ENCODE measurements around the gene BRF1. TPM values are rescaled to one million over a fixed set of nuclear protein-coding genes. Genes with fewer than 3 reads are reported as not detected.

Gene BRF1
- total RNA-seq, 1 experiment from 2014 or later = 41.2 TPM

DNA sequence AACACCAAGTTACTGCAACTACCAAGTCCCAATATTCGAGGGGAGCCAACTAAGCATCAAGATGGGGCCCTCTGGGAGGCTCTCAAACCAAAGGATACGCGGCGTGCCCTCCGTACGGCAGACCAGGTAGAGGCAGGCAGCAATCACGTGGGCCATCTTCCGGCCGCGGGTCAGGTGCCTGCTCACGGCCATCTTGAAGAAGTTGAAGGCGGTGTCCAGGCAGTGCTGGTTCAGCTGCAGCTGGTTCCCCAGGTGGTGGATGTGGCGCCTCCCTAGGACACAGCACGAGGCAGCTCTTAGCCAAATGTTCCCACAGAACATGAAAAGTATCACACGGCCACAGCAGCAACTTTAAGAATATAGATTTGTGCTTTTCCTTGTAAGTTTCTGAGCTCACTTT is 28.2 kb downstream of the BRF1 start:
- no peaks in the 10 kb centered on the region for H4K20me1 ChIP-seq (ENCODE audit: insufficient read depth)
- no peak overlapping the region for H3K4me2 ChIP-seq (ENCODE audit: low read length)
- H3K9me2 ChIP-seq (ENCODE audit: insufficient read depth) = no peaks in the 10 kb centered on the region
- DNase-seq (ENCODE audit: low read depth, low spot score) (no peak), ATAC-seq (no peak)
- H3K36me3 ChIP-seq (ENCODE audit: control insufficient read depth in 1 of 2, insufficient read depth in 2 of 2, low read length in 2 of 2) = no peaks in the 10 kb centered on the region
- POLR2A ChIA-PET = no interaction called here
- no peaks in the 10 kb centered on the region for H3K9me3 ChIP-seq (ENCODE audit: control insufficient read depth in 1 of 2, insufficient read depth in 1 of 2, low read depth in 1 of 2, low read length in 2 of 2)
- no peak overlapping the region for H3K4me3 ChIP-seq (replicated peaks in 1 of 2; ENCODE audit: low read depth in 1 of 2, low read length in 2 of 2)
- RAD21 ChIA-PET (ENCODE audit: low non-redundant PET in 1 of 2, low total read pairs in 2 of 2, uncharacterized antibody in 2 of 2, unreplicated experiment in 2 of 2) = no interaction called here
- no TSS peak for BruUV-seq (replicated peaks)
- CTCF ChIA-PET = no interaction called here
- H3K9ac ChIP-seq (ENCODE audit: low read length) = no peak overlapping the region
- intact Hi-C loops (cut with micrococcal nuclease) = no loop called here
- TF ChIP-seq POLR2A (IDR thresholded peaks at IDR 0.05; ENCODE audit: borderline replicate concordance, extremely low read depth, insufficient read depth, insufficient read length) (no peak), CBX3 (IDR thresholded peaks at IDR 0.05; ENCODE audit: low read depth) (no peak), ELF1 (IDR thresholded peaks at IDR 0.05; ENCODE audit: borderline replicate concordance, low read depth) (no peak), RAD21 (IDR thresholded peaks at IDR 0.05; ENCODE audit: low read depth) (no peak), MAX (IDR thresholded peaks at IDR 0.05) (no peak), ATF3 (IDR thresholded peaks at IDR 0.05) (no peak), EZH2phosphoT487 (IDR thresholded peaks at IDR 0.05; ENCODE audit: borderline replicate concordance) (no peak), TCF7L2 (IDR thresholded peaks at IDR 0.05; ENCODE audit: borderline replicate concordance, extremely low read depth, insufficient read depth, insufficient read length) (no peak), CEBPB (IDR thresholded peaks at IDR 0.05; ENCODE audit: low read depth) (no peak), ZFX (IDR thresholded peaks at IDR 0.05) (no peak), ZBTB33 (IDR thresholded peaks at IDR 0.05; ENCODE audit: extremely low read depth, insufficient replicate concordance, low read length) (no peak), FOSL1 (IDR thresholded peaks at IDR 0.05; ENCODE audit: low read depth) (no peak), ZNF274 (IDR thresholded peaks at IDR 0.05; ENCODE audit: low read depth, low read length) (no peak), SP1 (IDR thresholded peaks at IDR 0.05; ENCODE audit: low read depth) (no peak), POLR2AphosphoS5 (IDR thresholded peaks at IDR 0.05; ENCODE audit: low read depth, low read length) (no peak)
- no peak overlapping the region for H2AFZ ChIP-seq (ENCODE audit: low read depth, low read length, poor library complexity, severe bottlenecking)
- no peak overlapping the region for H3K27ac ChIP-seq (ENCODE audit: low read depth, low read length)
- H3K79me2 ChIP-seq (ENCODE audit: insufficient read depth, low read length) = peaks cover 8% of the 10 kb centered on the region; the same call in 1 of the 2 replicates
- no peaks in the 10 kb centered on the region for H3K4me1 ChIP-seq (ENCODE audit: control insufficient read depth in 1 of 2, insufficient read depth in 2 of 2, low read length in 2 of 2)
- H3K27me3 ChIP-seq (ENCODE audit: insufficient read depth, low read length) = no peaks in the 10 kb centered on the region

Measured in HCT116 (cell line).